CD4-positive, alpha-beta T cell treated with Interleukin-12 subunit alpha and Interleukin-12 subunit beta, for 1 hour (primary cell): ENCODE data around the gene MYL12B.
A peak's percentile ranks its signal among the peaks of the same experiment; 100 is the strongest.
"Not testable (repeated sequence)": the region's sequence is repeated elsewhere in the genome, so short reads cannot be mapped to it uniquely, and the experiment has no call there.

Source experiments
- DNase-seq: peaks from one replicate; pipeline ENCODE4 v3.0.0-alpha.2; 2020

MYL12B gene

DNA sequence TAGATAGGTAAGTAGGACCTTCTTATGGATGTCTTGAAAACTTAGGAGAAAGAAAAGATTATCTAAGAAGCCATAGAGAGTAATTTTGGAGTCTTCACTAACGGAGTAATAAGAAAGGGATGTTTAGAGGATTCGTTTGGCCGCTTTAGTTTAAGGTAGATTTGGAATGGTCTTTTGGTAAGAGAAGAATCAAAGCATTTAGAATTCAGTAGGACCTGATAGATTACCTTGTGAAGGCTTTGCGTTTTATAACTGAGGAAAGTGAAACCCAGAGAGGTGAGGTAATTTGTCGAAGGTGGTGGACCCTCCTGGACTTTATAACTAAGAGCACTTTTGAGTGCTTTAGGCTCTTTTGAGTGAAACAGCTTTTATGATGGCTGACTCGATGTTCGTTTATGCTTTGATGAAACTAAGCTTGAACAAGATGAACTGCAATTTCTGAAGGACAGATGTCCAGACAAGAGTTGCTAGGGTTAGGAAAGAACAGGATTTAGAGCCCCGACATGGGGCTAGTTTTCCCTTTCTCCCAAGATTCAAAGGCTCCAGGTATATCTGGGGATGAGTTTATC, 1.3 kb downstream of the MYL12B start:
- DNase-seq: no peak

DNA sequence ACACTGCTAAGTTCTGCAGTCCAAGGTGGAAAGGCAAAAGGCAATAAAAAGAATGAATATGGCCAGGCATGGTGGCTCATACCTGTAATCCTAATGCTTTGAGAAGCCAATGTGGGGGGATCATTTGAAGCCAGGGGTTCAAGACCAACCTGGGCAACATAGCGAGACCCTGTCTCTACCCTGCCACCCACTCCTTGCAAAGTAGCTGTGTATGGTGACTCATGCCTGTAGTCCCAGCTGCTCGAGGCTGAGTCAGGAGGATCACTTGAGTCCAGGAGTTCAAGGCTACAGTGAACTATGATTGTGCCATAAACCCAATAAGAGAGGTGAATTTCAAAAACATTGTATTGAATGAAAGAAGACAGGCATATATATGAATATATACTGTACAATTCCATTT, 2.4 kb downstream of the MYL12B start:
- no peak for DNase-seq

DNA sequence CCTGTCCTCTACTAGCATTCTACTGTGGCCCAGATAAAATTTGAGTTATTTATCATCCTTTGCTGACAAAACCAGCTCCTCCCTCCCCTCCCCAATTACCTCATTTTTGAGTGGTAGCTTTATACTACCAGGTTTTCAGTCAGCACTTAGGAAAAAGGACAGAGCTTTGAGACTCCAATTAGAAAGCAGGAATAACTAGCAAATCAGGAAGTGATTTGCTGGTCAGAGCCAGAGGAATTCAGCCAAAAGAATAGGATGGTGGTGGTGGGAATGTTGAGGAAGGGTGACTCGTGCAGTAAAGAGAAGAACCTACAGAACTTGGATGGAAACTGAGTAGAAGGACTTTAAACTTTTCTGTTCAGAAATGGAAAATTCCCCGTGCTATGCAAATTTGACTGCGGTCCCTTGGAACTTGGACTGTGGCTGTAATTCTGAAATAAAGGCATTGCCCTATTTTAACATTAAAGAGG, 3.7 kb downstream of the MYL12B start:
- DNase-seq: no peak

- no peak for DNase-seq
These were observed 4.2 kb downstream of the MYL12B start for GRCh38 chr18:3266062-3266608.

DNA sequence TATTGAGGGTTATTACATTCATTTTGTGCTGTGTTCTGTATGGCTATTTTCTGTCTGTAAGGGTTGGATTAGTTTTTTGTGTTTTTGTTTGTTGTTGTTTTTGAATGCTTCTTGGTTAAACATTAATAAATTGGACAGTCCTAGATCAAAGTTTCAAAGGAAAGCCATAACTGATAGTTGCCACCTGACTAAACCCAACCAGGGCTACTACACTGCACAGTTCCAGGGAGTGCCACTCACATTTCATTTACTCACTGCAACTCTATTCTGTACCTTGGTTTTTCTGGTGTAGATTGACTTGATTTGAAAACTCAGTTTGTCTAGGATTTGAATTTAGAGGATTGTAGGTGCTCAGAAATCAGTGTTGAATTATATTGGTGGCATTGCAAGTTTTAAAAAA, 6.4 kb downstream of the MYL12B start:
- DNase-seq: no peak

DNA sequence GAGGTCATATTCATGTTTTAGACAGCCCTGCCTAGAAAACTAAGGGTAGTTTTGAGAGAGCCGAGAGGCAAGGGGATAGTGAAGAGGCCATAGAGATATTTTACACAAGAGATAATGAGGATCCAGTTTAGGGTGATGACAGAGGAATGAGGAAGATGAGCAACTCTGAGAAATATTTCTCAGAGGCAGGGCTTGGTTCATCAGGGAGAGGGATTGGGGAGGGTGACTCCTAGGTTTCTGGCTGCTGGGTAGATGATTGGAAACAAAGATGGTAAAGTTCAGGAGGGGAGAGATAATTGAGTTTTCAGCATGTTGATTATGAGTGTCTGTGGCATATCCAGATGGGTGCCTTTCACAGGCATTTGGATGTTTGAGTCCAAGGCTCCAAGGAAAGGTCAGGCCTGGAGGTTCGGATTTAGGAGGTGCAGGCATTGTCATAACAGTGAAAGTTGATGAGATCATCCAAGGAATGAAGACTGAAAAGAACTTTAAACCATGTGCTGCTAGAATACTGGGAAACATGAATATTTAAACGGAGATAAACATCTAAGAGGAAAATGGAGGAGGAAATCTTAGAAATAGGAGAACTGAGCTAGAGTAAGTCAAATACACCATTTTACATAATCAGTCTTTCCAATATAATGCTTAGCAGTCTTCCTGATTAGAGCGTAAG, 7.4 kb downstream of the MYL12B start:
- DNase-seq: no peak

DNA sequence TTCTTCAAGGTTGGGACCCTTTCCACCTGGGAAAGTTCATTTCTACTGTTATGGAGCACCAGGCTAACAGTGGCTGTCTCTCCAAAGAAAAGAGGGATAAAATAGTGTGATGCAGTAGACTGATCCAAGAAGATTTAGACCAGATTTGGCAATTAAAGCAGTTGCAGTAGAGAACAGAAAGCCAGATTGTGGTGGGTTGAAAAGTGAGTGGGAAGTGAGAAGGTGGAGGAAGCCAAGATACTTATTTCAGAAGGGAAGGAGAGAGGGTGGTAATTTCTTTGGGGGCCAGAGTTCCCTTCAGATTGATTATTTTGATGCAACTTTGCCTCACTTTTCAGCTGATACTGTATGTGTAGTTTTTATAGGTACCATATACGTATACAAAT, 8.0 kb downstream of the MYL12B start:
- no peak for DNase-seq

DNA sequence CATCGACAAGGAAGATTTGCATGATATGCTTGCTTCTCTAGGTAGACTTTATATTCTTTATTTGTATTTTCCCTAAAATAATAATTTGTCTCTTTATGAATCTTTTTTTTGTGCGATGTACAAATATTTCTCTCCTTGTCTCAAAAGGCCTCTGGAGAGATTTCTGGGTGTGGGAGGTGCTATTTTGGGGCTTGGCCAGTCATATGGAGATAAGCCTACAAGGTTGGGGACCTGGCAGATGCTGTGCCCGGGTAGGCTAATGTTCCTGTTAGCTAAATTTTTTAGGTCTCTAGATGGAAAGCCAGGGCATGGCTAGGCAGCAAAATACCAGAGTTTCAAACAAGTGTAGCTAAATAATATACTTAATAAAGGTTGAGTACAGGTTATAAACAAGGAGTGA, 11.1 kb downstream of the MYL12B start:
- DNase-seq: no peak

GRCh38 chr18:3277643-3278213, 15.8 kb downstream of the MYL12B start:
- not testable (repeated sequence) for DNase-seq

- no peak for DNase-seq
These were observed 17.6 kb downstream of the MYL12B start for GRCh38 chr18:3279201-3280185.

GRCh38 chr18:3281456-3282400, 19.8 kb downstream of the MYL12B start:
- DNase-seq: peak; percentile 83

DNA sequence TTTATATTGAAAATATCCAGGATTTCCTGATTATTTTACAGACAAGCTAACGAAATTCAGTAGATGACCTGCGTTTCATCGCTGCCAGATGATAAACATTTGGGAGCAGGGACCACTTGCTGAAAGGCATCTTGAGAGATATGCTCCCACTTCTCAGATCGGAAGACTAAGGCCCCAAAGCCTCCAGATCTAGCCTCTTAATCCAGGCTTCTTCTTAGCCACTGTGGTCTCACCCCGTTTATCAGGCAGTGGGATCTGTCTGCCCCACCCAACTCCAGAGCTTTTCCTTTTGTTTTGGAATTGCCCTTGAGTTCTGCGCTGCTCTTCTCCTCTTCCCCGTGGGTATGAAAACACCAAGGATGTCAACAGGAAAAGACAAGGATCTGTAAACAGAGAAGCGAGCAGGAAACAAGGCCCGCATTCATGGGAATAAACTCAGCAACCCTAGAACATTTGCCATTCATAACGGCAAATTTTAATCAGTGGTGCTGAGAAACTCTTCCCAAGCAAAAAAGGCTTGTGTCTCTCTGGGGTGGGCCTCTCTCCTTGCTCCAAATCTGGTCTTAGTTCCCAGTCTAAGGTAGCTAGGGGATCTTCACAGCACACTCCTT, 21.4 kb downstream of the MYL12B start:
- DNase-seq: no peak

- no peak for DNase-seq
These were observed 22.0 kb downstream of the MYL12B start for GRCh38 chr18:3283908-3284307.

GRCh38 chr18:3284501-3284900, 22.6 kb downstream of the MYL12B start:
- no peak for DNase-seq

DNA sequence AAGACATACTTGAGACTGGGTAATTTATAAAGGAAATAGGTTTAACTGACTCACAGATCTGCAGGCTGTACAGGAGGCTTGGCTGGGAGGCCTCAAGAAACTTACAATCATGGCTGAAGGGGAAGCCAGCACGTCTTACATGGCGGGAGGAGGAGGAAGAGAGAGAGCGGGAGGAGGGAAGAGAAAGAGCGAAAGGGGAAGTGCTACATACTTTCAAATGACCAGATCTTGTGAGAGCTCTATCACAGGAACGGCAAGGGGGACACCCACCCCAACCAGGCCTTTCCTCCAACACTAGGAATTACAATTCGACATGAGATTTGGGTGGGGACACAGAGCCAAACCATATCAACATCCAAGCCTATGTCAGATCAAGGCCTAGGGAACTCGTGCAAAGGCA, 24.2 kb downstream of the MYL12B start:
- no peak for DNase-seq

DNA sequence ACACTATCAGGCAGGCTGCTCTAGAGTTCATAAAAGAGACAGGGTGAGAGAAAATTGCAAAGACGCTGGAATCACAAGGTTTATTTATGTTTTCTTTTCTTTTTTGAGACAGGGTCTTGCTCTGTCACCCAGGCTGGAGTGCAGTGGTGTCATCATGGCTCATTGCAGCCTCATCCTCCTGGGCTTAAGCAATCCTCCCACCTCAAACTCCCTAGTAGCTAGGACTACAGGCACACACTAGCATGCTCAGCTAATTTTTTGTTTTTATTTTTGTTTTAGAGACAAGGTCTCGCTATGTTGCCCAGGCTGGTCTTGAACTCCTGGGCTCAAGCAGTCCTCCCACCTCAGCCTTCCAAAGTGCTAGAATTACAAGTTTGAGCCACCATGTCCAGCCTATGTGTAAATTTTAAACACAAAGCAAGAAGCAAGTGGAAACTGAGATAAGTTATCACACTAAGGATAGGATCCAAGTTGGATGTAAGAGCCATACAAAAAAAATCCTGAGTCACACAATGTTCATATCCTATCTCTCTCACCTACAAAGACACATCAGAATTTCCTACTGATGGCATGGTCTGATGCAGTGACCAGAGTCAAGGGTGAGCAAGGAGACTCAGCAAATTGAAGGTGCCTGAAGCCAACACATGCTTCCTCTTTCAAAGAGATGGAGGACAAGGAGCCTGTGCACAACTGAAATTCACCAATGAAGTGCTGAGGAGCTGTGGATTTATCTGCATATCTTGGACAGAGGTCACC, 31.4 kb downstream of the MYL12B start:
- no peak for DNase-seq

DNA sequence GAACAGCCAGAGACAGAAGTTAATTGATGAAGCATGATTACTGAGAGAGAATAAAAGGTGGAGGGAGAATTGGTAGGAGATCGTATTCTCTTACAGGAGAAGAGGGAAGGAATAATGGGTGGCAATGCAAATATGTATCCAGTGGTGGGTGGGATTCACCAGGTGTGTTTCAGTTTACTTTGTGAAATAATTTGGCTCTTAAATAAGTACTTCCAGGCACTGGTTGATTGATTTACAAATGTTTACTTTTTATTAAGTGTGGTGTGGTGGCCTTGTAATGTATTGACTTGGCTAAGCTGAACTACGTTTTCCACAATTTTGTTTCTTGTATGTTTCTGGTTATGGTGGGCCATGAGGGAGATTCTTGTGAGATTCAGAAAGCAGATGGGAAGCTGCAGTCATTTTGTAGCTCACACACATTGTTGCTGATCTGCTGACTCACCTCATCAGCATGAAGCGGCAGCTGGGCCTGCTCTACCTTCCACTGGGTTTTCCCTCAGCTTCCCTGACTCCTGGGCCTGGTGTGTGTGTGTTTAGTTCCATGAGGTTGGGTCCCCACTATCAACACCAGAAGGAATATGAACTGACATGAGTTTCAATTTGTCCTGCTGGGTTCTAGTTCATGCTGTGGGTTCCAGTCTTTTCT, 32.6 kb downstream of the MYL12B start:
- no peak for DNase-seq

- DNase-seq: peak; percentile 93
These were observed 35.4 kb downstream of the MYL12B start for GRCh38 chr18:3297025-3297984.

GRCh38 chr18:3304832-3305231, 42.9 kb downstream of the MYL12B start:
- DNase-seq: no peak
